GM18951 (cell line): ENCODE results near the gene C9orf72.

Experiments
- POLR2A ChIP-seq: IDR thresholded peaks from 4 replicates; pipeline ENCODE4 v1.6.1; 2011; ENCODE audit warnings: mild to moderate bottlenecking; ENCODE audit not compliant: insufficient read length, insufficient read depth; ENCODE audit errors: extremely low read depth
- in situ Hi-C: fragments of 300-500 bp; cut with MboI; formaldehyde crosslinking; loops from one replicate; pipeline ENCODE4 v1.12.0; 2022; ENCODE audit warnings: low sequenced_read_pairs, mixed read lengths, inconsistent platforms; ENCODE audit not compliant: unreplicated experiment

The C9orf72 gene

GRCh38 chr9:27530915-27531755 is 42.1 kb downstream of the C9orf72 start:
- in situ Hi-C loops: loop anchor here (25.0 kb wide), 1 partner anchor 494 kb away; no protein-coding TSS in a partner anchor
- TF ChIP-seq POLR2A: no peak

- in situ Hi-C loops: loop anchor here (25.0 kb wide), 1 partner anchor 492 kb away; no protein-coding TSS in a partner anchor
- peak; percentile 24 for TF ChIP-seq POLR2A
These were observed 43.7 kb downstream of the C9orf72 start, which contains the start of gene MOB3B for GRCh38 chr9:27529316-27530278. MOB3B (minus strand) TSS chr9:27529814; CDS start chr9:27455550, 74,264 bp downstream.

GRCh38 chr9:27528886-27529315 is 44.4 kb downstream of the C9orf72 start:
- TF ChIP-seq POLR2A: peak; percentile 43

GRCh38 chr9:27528076-27528885 is 45.0 kb downstream of the C9orf72 start:
- TF ChIP-seq POLR2A: no peak
- in situ Hi-C loops: loop anchor here (25.0 kb wide), 1 partner anchor 491 kb away; no protein-coding TSS in a partner anchor

More at GRCh38 chr9:27528886-27529315, 44.4 kb downstream of the C9orf72 start:
- in situ Hi-C loops: loop anchor here (25.0 kb wide), 1 partner anchor 492 kb away; no protein-coding TSS in a partner anchor

- in situ Hi-C loops: loop anchor here (25.0 kb wide), 1 partner anchor 490 kb away; no protein-coding TSS in a partner anchor
- TF ChIP-seq POLR2A: no peak
These were observed 45.6 kb downstream of the C9orf72 start for GRCh38 chr9:27527702-27528075.

- in situ Hi-C loops: no loop called here
- TF ChIP-seq POLR2A: no peak
These were observed 49.0 kb downstream of the C9orf72 start, which contains the start of gene IFNK for GRCh38 chr9:27524236-27524635. IFNK (plus strand) TSS chr9:27524290; CDS start chr9:27524337, 47 bp downstream.

GRCh38 chr9:27523141-27523540 is 50.1 kb downstream of the C9orf72 start:
- TF ChIP-seq POLR2A: no peak
- in situ Hi-C loops: no loop called here

- no peak for TF ChIP-seq POLR2A
- in situ Hi-C loops: no loop called here
These were observed 52.3 kb downstream of the C9orf72 start for GRCh38 chr9:27520986-27521385.

GRCh38 chr9:27519466-27520465 is 53.5 kb downstream of the C9orf72 start:
- no peak for TF ChIP-seq POLR2A
- in situ Hi-C loops: no loop called here

GRCh38 chr9:27518809-27519208 is 54.5 kb downstream of the C9orf72 start:
- in situ Hi-C loops: no loop called here
- TF ChIP-seq POLR2A: no peak

- no peak for TF ChIP-seq POLR2A
- in situ Hi-C loops: no loop called here
These were observed 55.3 kb downstream of the C9orf72 start for GRCh38 chr9:27518006-27518405.

GRCh38 chr9:27514551-27514950 is 58.7 kb downstream of the C9orf72 start:
- in situ Hi-C loops: no loop called here
- no peak for TF ChIP-seq POLR2A
